ENCODE measurements around the gene IGF1R. TPM values are rescaled to one million over a fixed set of nuclear protein-coding genes. Genes with fewer than 3 reads are reported as not detected.

IGF1R gene
- total RNA-seq, 1 donor from 2014 or later = 145 TPM

DNA sequence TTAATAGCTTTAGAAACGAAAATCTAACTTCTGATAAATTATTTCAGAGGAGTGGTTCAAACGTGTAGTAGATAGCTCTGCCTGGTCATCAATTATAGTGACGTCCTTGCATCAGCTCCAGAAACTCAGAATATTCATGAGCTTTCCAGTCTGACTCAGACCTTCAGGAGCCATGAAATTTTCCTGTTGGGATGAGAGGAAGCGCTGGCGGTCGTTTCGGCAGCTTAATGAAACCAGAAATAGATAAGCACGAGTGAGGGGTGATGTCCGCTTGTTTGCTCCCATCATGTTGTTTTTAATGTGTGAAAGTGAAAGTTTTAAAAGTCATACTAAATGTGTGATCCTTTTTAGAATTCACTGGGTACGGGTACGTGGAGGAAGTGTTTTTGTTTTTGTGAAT lies 218.2 kb downstream of the IGF1R start:
- peaks cover 27% of the 10 kb centered on the region for H3K4me1 Mint-ChIP-seq (ENCODE audit: low read depth, unreplicated experiment)
- TF ChIP-seq, protein P1, sequence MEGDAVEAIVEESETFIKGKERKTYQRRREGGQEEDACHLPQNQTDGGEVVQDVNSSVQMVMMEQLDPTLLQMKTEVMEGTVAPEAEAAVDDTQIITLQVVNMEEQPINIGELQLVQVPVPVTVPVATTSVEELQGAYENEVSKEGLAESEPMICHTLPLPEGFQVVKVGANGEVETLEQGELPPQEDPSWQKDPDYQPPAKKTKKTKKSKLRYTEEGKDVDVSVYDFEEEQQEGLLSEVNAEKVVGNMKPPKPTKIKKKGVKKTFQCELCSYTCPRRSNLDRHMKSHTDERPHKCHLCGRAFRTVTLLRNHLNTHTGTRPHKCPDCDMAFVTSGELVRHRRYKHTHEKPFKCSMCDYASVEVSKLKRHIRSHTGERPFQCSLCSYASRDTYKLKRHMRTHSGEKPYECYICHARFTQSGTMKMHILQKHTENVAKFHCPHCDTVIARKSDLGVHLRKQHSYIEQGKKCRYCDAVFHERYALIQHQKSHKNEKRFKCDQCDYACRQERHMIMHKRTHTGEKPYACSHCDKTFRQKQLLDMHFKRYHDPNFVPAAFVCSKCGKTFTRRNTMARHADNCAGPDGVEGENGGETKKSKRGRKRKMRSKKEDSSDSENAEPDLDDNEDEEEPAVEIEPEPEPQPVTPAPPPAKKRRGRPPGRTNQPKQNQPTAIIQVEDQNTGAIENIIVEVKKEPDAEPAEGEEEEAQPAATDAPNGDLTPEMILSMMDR (IDR thresholded peaks at IDR 0.05; ENCODE audit: partially characterized antibody, unreplicated experiment) = no peak
- H3K36me3 Mint-ChIP-seq (ENCODE audit: unreplicated experiment) = peaks cover 3% of the 10 kb centered on the region
- DNase-seq = no peak
- H3K27me3 Mint-ChIP-seq (ENCODE audit: unreplicated experiment) = peaks cover 1% of the 10 kb centered on the region
- H3K9me3 Mint-ChIP-seq (ENCODE audit: unreplicated experiment) = peaks cover 16% of the 10 kb centered on the region
- H3K27ac Mint-ChIP-seq (ENCODE audit: unreplicated experiment) = peak overlapping the region; percentile 97
- peak overlapping the region; percentile 92 for H3K4me3 Mint-ChIP-seq (ENCODE audit: unreplicated experiment)

- no peak for DNase-seq
- Mint-ChIP-seq H3K4me1 (ENCODE audit: low read depth, unreplicated experiment) (peaks cover 28% of the 10 kb centered on the region), H3K27ac (ENCODE audit: unreplicated experiment) (no peak overlapping the region), H3K4me3 (ENCODE audit: unreplicated experiment) (no peak overlapping the region), H3K27me3 (ENCODE audit: unreplicated experiment) (peaks cover 1% of the 10 kb centered on the region), H3K36me3 (ENCODE audit: unreplicated experiment) (peaks cover 3% of the 10 kb centered on the region), H3K9me3 (ENCODE audit: unreplicated experiment) (peaks cover 16% of the 10 kb centered on the region)
- TF ChIP-seq, protein P1 (IDR thresholded peaks at IDR 0.05; ENCODE audit: partially characterized antibody, unreplicated experiment) = no peak
Observed at GRCh38 chr15:98868564-98868963, 220.2 kb downstream of the IGF1R start.

- Mint-ChIP-seq H3K4me1 (ENCODE audit: low read depth, unreplicated experiment) (peaks cover 42% of the 10 kb centered on the region), H3K4me3 (ENCODE audit: unreplicated experiment) (no peak overlapping the region), H3K36me3 (ENCODE audit: unreplicated experiment) (peaks cover 3% of the 10 kb centered on the region), H3K9me3 (ENCODE audit: unreplicated experiment) (peaks cover 16% of the 10 kb centered on the region), H3K27me3 (ENCODE audit: unreplicated experiment) (peaks cover 1% of the 10 kb centered on the region), H3K27ac (ENCODE audit: unreplicated experiment) (no peak overlapping the region)
- no peak for DNase-seq
- TF ChIP-seq, protein P1 (IDR thresholded peaks at IDR 0.05; ENCODE audit: partially characterized antibody, unreplicated experiment) = no peak
Observed at GRCh38 chr15:98870788-98871187, 222.4 kb downstream of the IGF1R start.

DNA sequence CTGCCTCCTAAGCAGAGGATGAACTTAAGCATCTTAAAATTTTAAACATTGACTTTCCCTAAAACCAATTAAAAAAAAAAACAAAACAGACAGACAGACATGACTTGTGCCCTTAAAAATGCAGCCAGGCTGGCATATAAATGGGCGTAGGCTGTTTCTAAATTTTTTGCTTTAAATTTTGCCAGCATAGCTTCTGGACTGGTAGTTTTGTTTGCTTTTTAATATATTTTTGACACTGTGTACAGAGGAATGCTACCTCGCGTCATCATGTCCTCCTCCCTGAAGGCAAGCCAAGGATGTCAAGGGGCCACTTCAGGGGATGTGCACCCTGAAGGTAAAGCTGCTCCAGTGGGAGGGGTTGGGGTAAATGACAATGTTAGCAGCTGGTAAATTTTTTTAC lies 224.4 kb downstream of the IGF1R start:
- no peak overlapping the region for H3K27ac Mint-ChIP-seq (ENCODE audit: unreplicated experiment)
- DNase-seq = no peak

GRCh38 chr15:98873441-98874218 lies 225.3 kb downstream of the IGF1R start:
- H3K27ac Mint-ChIP-seq (ENCODE audit: unreplicated experiment) = peak overlapping the region; percentile 5
- no peaks in the 10 kb centered on the region for H3K27me3 Mint-ChIP-seq (ENCODE audit: unreplicated experiment)
- H3K9me3 Mint-ChIP-seq (ENCODE audit: unreplicated experiment) = peaks cover 1% of the 10 kb centered on the region
- H3K36me3 Mint-ChIP-seq (ENCODE audit: unreplicated experiment) = peaks cover 3% of the 10 kb centered on the region
- H3K4me3 Mint-ChIP-seq (ENCODE audit: unreplicated experiment) = peak overlapping the region; percentile 27
- TF ChIP-seq, protein P1 (IDR thresholded peaks at IDR 0.05; ENCODE audit: partially characterized antibody, unreplicated experiment) = no peak
- H3K4me1 Mint-ChIP-seq (ENCODE audit: low read depth, unreplicated experiment) = peaks cover 28% of the 10 kb centered on the region
- no peak for DNase-seq

More for the DNA sequence above, 224.4 kb downstream of the IGF1R start:
- H3K9me3 Mint-ChIP-seq (ENCODE audit: unreplicated experiment) = peaks cover 1% of the 10 kb centered on the region
- H3K4me1 Mint-ChIP-seq (ENCODE audit: low read depth, unreplicated experiment) = peaks cover 28% of the 10 kb centered on the region
- TF ChIP-seq, protein P1 (IDR thresholded peaks at IDR 0.05; ENCODE audit: partially characterized antibody, unreplicated experiment) = no peak
- H3K27me3 Mint-ChIP-seq (ENCODE audit: unreplicated experiment) = no peaks in the 10 kb centered on the region
- no peak overlapping the region for H3K4me3 Mint-ChIP-seq (ENCODE audit: unreplicated experiment)
- H3K36me3 Mint-ChIP-seq (ENCODE audit: unreplicated experiment) = peaks cover 3% of the 10 kb centered on the region

Measured in glutamatergic neuron (in vitro differentiated cells).